Activated naive CD4-positive, alpha-beta T cell treated with anti-CD3 and anti-CD28 coated beads, Interleukin-2, amount 10 ng/mL, durations not matched to agents 7 days and 5 days (primary cell): ENCODE results near the gene NOSIP.
A peak's percentile ranks its signal among the peaks of the same experiment; 100 is the strongest.

ENCODE experiments used
- CTCF ChIA-PET: fragments of 350-600 bp; sonication (Branson Sonifier 250); formaldehyde crosslinking; loops from one replicate; lab custom pipeline; 2021; ENCODE audit warnings: antibody characterized with exemption; lab: Charles Lee
- DNase-seq: peaks from one replicate; pipeline ENCODE4 v3.0.0-alpha.2; 2020
- H3K27ac Mint-ChIP-seq: one replicate; pipeline ENCODE4 v1.8.0; 2021; ENCODE audit warnings: mild to moderate bottlenecking, moderate library complexity, mixed read lengths
- H3K27me3 Mint-ChIP-seq: one replicate; pipeline ENCODE4 v1.8.0; 2021; ENCODE audit warnings: mild to moderate bottlenecking, mixed read lengths
- H3K36me3 Mint-ChIP-seq: one replicate; pipeline ENCODE4 v1.8.0; 2021; ENCODE audit warnings: mixed read lengths
- H3K4me1 Mint-ChIP-seq: one replicate; pipeline ENCODE4 v1.8.0; 2021; ENCODE audit warnings: mixed read lengths
- H3K4me3 Mint-ChIP-seq: one replicate; pipeline ENCODE4 v1.8.0; 2021; ENCODE audit warnings: mild to moderate bottlenecking, moderate library complexity, mixed read lengths
- H3K9me3 Mint-ChIP-seq: one replicate; pipeline ENCODE4 v1.8.0; 2021; ENCODE audit warnings: mixed read lengths

NOSIP gene

GRCh38 chr19:49555600-49556411 lies 24.6 kb downstream of the NOSIP start:
- peak overlapping the region; percentile 53 for H3K4me3 Mint-ChIP-seq
- H3K27me3 Mint-ChIP-seq: no peaks in the 10 kb centered on the region
- H3K4me1 Mint-ChIP-seq: peaks cover 84% of the 10 kb centered on the region
- DNase-seq: peak; percentile 95
- peaks cover 70% of the 10 kb centered on the region for H3K36me3 Mint-ChIP-seq
- no peaks in the 10 kb centered on the region for H3K9me3 Mint-ChIP-seq
- CTCF ChIA-PET: interaction anchor here (1.0 to 5.6 kb wide), 4 partner anchors 9 to 80 kb away, joined by 3 to 60 read pairs (median 6); no protein-coding TSS in a partner anchor
- H3K27ac Mint-ChIP-seq: peak overlapping the region; percentile 98

DNA sequence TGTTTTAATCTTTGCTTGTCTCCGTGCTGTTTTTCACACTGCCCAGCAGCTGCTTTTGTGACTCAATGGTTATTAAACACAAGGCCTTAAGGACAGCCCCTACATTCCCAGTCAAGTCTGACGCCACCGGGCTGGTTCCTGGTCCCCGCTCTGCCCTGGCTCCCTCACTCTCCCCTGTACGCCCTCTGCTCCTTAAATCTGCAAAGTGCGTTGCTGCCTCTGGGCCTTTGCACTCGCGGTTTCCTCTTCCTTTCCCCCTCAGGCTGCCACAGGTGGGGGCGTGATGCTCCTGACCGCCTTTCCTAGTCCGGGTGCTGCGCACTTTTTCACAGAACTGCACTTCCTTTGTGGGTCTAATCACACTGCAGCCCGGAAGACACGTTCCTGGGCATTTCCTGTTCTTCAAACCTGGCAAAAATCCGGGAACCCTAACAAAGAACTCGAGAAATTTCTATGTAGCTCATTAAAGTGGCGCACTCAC lies 25.6 kb downstream of the NOSIP start:
- no peaks in the 10 kb centered on the region for H3K9me3 Mint-ChIP-seq
- H3K4me3 Mint-ChIP-seq: peak overlapping the region; percentile 53
- H3K27me3 Mint-ChIP-seq: no peaks in the 10 kb centered on the region
- H3K36me3 Mint-ChIP-seq: peaks cover 59% of the 10 kb centered on the region
- peak overlapping the region; percentile 98 for H3K27ac Mint-ChIP-seq
- peak; percentile 78 for DNase-seq
- H3K4me1 Mint-ChIP-seq: peaks cover 83% of the 10 kb centered on the region
- CTCF ChIA-PET: interaction anchor here (1.0 to 5.6 kb wide), 4 partner anchors 8 to 79 kb away, joined by 3 to 60 read pairs (median 4); no protein-coding TSS in a partner anchor

GRCh38 chr19:49553451-49554271 lies 26.7 kb downstream of the NOSIP start:
- no peaks in the 10 kb centered on the region for H3K9me3 Mint-ChIP-seq
- CTCF ChIA-PET: interaction anchor here (0.6 to 11.7 kb wide), 5 partner anchors 7 to 47 kb away, joined by 3 to 183 read pairs (median 3); no protein-coding TSS in a partner anchor
- H3K27me3 Mint-ChIP-seq: no peaks in the 10 kb centered on the region
- peaks cover 85% of the 10 kb centered on the region for H3K4me1 Mint-ChIP-seq
- H3K4me3 Mint-ChIP-seq: peak overlapping the region; percentile 53
- H3K27ac Mint-ChIP-seq: peak overlapping the region; percentile 98
- DNase-seq: peak; percentile 70
- H3K36me3 Mint-ChIP-seq: peaks cover 53% of the 10 kb centered on the region

DNA sequence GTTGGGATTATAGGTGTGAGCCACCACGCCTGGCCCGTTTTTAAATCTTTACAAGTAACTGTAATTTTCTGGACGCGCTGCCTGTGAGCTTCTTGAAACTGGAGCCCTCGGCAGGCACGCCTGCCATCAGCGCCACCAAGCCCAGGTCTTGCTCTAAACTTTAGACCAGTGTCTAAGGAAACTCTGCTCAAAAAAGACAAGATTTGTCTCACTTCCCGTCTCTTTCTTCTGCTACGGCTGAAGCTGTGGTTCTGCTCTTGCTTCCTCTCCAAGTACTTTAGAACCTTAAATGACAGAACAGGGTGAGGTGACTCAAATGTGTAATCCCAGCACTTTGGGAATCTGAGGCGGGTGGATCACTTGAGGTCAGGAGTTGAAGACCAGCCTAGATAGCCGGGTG lies 27.6 kb downstream of the NOSIP start:
- CTCF ChIA-PET: interaction anchor here (0.6 to 11.7 kb wide), 4 partner anchors 8 to 46 kb away, joined by 3 to 183 read pairs (median 32); no protein-coding TSS in a partner anchor
- Mint-ChIP-seq H3K9me3 (no peaks in the 10 kb centered on the region), H3K4me3 (peak overlapping the region; percentile 65), H3K27me3 (no peaks in the 10 kb centered on the region), H3K27ac (peak overlapping the region; percentile 98), H3K36me3 (peaks cover 47% of the 10 kb centered on the region), H3K4me1 (peaks cover 87% of the 10 kb centered on the region)
- peak; percentile 67 for DNase-seq

DNA sequence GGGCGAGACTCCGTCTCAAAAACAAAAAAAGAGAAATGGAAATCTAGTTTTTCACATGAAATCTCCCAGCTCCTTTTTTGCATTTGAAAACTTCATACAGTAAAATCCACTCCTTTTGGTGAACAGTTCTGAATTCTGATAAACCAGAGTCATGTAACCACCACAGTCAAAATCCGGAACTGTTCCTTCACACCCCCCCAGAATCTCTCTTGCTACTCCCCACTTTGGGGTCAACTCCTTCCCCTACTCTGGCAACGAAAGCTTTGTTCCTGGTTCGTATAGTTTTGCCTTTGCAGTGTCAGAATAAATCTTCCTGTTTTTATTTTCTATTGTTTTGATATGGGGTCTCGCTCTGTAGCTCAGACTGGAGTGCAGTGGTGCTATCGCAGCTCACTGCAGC lies 28.8 kb downstream of the NOSIP start:
- Mint-ChIP-seq H3K27me3 (no peaks in the 10 kb centered on the region), H3K9me3 (no peaks in the 10 kb centered on the region), H3K4me3 (no peak overlapping the region), H3K4me1 (peaks cover 88% of the 10 kb centered on the region), H3K36me3 (peaks cover 39% of the 10 kb centered on the region), H3K27ac (peak overlapping the region; percentile 90)
- CTCF ChIA-PET: interaction anchor here (1.6 to 11.7 kb wide), 4 partner anchors 9 to 78 kb away, joined by 4 to 183 read pairs (median 32); no protein-coding TSS in a partner anchor
- no peak for DNase-seq

DNA sequence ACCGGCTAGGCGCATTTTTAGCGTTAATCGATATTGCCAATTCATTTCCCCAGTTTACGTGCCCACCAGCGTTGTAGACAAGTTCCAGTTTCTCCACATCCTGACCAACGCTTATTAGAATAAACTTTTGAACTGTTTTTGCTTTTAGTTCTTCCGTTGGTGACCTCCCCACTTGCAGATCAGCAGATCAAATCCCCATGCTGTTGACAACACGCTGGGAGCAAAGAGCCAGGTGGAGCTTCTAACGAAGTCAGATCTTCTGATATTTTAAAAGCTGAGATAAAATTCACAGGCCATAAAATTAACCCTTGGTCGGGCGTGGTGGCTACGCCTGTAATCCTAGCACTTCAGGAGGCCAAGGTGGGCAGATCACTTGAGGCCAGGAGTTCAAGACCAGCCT lies 31.3 kb downstream of the NOSIP start:
- Mint-ChIP-seq H3K27me3 (peaks cover 7% of the 10 kb centered on the region), H3K27ac (peak overlapping the region; percentile 91), H3K4me1 (peaks cover 73% of the 10 kb centered on the region), H3K4me3 (peak overlapping the region; percentile 15), H3K36me3 (peaks cover 19% of the 10 kb centered on the region), H3K9me3 (no peaks in the 10 kb centered on the region)
- CTCF ChIA-PET: interaction anchor here (0.7 to 11.7 kb wide), 7 partner anchors 10 to 76 kb away, joined by 3 to 183 read pairs (median 4); no protein-coding TSS in a partner anchor
- DNase-seq: peak; percentile 41

DNA sequence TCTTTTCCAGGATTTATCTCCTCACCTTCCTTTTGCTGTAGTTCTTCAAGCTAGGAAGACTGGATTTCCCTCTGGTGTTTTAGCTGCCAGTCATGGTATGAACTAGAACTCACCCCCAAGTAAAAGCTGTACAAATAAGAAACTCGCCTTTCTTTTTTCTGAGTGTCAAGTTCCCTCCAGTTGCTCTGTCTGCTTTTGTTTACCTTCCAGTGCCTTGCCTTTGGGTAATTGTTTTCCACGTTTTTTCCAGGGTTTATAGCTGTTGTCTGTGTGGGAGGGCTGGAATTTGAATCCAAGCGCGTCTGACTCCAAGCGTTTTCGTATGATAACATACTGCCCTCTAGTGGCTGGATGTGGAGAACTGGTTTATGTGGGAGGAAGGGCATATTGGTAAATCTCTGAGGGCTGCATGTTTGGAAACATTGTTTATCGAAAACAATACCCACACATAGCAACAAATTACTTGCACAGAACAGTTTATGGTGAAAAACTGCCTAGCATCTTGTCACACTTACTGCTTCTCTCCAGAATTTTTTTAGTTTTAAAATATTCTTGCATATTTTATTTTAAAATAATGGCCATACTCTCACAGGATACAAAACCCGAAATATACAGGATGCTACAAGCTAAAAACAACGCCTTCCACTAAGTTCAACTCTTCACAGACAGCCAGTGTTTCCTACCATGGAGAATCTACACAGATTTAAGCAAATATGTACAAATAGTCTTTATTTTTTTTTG lies 33.4 kb downstream of the NOSIP start:
- Mint-ChIP-seq H3K27ac (peak overlapping the region; percentile 75), H3K4me1 (peaks cover 65% of the 10 kb centered on the region), H3K9me3 (no peaks in the 10 kb centered on the region), H3K4me3 (peak overlapping the region; percentile 37), H3K27me3 (peaks cover 7% of the 10 kb centered on the region), H3K36me3 (peaks cover 8% of the 10 kb centered on the region)
- CTCF ChIA-PET: interaction anchor here (0.8 to 11.7 kb wide), 24 partner anchors 8 to 157 kb away, joined by 3 to 183 read pairs (median 5); partner anchors contain the start of genes FCGRT, FLT3LG and RCN3
- DNase-seq: peak; percentile 79

GRCh38 chr19:49544154-49544553 lies 36.2 kb downstream of the NOSIP start:
- Mint-ChIP-seq H3K4me1 (peaks cover 44% of the 10 kb centered on the region), H3K4me3 (no peak overlapping the region), H3K36me3 (peaks cover 2% of the 10 kb centered on the region), H3K27ac (peak overlapping the region; percentile 56), H3K27me3 (peaks cover 7% of the 10 kb centered on the region), H3K9me3 (no peaks in the 10 kb centered on the region)
- DNase-seq: no peak
- CTCF ChIA-PET: interaction anchor here (1.4 to 11.7 kb wide), 2 partner anchors 26 to 37 kb away, joined by 8 to 183 read pairs; no protein-coding TSS in a partner anchor

- peaks cover 32% of the 10 kb centered on the region for H3K4me1 Mint-ChIP-seq
- H3K4me3 Mint-ChIP-seq: no peak overlapping the region
- peaks cover 7% of the 10 kb centered on the region for H3K27me3 Mint-ChIP-seq
- H3K36me3 Mint-ChIP-seq: no peaks in the 10 kb centered on the region
- no peak for DNase-seq
- H3K27ac Mint-ChIP-seq: no peak overlapping the region
- no peaks in the 10 kb centered on the region for H3K9me3 Mint-ChIP-seq
- CTCF ChIA-PET: interaction anchor here (1.0 to 11.7 kb wide), 2 partner anchors 14 to 36 kb away, joined by 3 to 183 read pairs; no protein-coding TSS in a partner anchor
These were observed 37.3 kb downstream of the NOSIP start for GRCh38 chr19:49543032-49543431.

DNA sequence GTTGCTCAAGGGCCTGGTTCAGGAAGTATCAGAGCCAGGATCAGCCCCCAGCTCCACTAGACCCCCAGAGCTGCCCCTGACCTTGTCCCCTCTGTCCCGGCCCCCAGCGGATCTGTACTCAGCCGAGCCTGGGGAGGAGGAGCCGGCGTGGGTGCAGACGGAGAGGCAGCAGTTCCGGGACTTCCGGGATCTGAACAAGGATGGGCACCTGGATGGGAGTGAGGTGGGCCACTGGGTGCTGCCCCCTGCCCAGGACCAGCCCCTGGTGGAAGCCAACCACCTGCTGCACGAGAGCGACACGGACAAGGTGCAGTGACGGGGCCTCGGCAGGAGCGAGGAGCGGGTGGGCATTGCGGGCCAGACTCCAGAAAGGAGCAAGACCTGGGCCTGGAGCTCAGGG lies 37.9 kb downstream of the NOSIP start:
- no peak for DNase-seq
- no peak overlapping the region for H3K4me3 Mint-ChIP-seq
- no peak overlapping the region for H3K27ac Mint-ChIP-seq
- H3K9me3 Mint-ChIP-seq: no peaks in the 10 kb centered on the region
- H3K36me3 Mint-ChIP-seq: no peaks in the 10 kb centered on the region
- H3K27me3 Mint-ChIP-seq: peaks cover 7% of the 10 kb centered on the region
- CTCF ChIA-PET: interaction anchor here (1.0 to 11.7 kb wide), 2 partner anchors 13 to 36 kb away, joined by 3 to 183 read pairs; no protein-coding TSS in a partner anchor
- peaks cover 28% of the 10 kb centered on the region for H3K4me1 Mint-ChIP-seq

GRCh38 chr19:49541914-49542313 lies 38.4 kb downstream of the NOSIP start:
- peaks cover 23% of the 10 kb centered on the region for H3K4me1 Mint-ChIP-seq
- no peaks in the 10 kb centered on the region for H3K9me3 Mint-ChIP-seq
- peaks cover 1% of the 10 kb centered on the region for H3K36me3 Mint-ChIP-seq
- H3K4me3 Mint-ChIP-seq: no peak overlapping the region
- no peak for DNase-seq
- peaks cover 13% of the 10 kb centered on the region for H3K27me3 Mint-ChIP-seq
- H3K27ac Mint-ChIP-seq: no peak overlapping the region
- CTCF ChIA-PET: no interaction called here

DNA sequence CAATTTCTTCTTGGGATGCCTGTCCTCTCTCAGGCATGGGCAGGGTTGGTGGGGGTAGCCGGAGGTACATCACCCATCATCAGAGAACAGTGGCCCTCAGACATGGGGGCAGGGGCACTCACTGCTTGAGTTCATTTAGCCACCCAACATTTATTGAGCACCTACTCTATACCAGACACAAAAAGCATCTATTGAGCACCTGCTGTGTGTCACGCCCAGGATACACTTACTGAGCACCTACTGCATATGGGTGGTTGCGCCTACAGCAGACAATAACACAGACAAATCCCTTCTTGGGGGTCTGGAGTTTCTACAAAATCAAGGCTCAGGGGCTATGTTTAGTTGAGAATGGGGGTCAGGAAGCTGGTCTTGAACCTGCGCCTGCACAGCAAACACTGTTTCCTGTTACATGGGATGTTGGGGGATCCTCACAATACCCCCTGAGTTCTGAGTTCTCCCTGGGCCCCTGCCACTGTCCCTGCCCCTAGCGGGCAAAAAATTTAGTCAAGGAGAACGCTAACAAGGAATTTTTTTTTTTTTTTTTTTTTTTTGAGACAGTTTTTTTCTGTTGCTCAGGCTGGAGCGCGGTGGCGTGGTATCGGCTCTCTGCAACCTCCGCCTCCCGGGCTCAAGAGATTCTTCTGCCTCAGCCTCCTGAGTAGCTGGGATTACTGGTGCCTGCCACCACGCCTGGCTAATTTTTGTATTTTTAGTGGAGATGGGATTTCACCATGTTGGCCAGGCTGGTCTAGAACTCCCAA lies 41.0 kb downstream of the NOSIP start:
- CTCF ChIA-PET: no interaction called here
- no peaks in the 10 kb centered on the region for H3K9me3 Mint-ChIP-seq
- peaks cover 1% of the 10 kb centered on the region for H3K36me3 Mint-ChIP-seq
- H3K4me3 Mint-ChIP-seq: no peak overlapping the region
- peak overlapping the region; percentile 19 for H3K27ac Mint-ChIP-seq
- peaks cover 10% of the 10 kb centered on the region for H3K27me3 Mint-ChIP-seq
- H3K4me1 Mint-ChIP-seq: peaks cover 32% of the 10 kb centered on the region
- DNase-seq: no peak
